OCI-LY3 (cell line): ENCODE measurements around the gene NCKAP5.

ENCODE experiments used
- H2AFZ ChIP-seq: fragments of 200-600, 300-600 bp; shearing (Covaris generic); 2 replicates; pipeline ENCODE4 v1.6.0; 2014; ENCODE audit warnings: antibody characterized with exemption, low read depth, low read length
- H3K27ac ChIP-seq: fragments of 200-600, 300-600 bp; sonication (generic); 2 replicates; pipeline ENCODE4 v1.5.1; 2014; ENCODE audit warnings: mild to moderate bottlenecking, low read length, moderate library complexity, mixed read lengths
- H3K27me3 ChIP-seq: fragments of 200-600, 300-600 bp; sonication (generic); 2 replicates; pipeline ENCODE4 v1.6.1; 2014; ENCODE audit warnings: low read depth, low read length, mixed read lengths
- H3K36me3 ChIP-seq: fragments of 200-600, 300-600 bp; sonication (generic); replicated peaks from 2 replicates; pipeline ENCODE3; 2014; ENCODE audit warnings: low read depth, low read length, mixed read lengths
- H3K4me1 ChIP-seq: fragments of 300-600, 200-600 bp; sonication (generic); 2 replicates; pipeline ENCODE4 v1.6.1; 2014; ENCODE audit warnings: low read length, mixed read lengths
- H3K4me2 ChIP-seq: fragments of 200-600, 300-600 bp; sonication (generic); 2 replicates; pipeline ENCODE4 v1.6.1; 2014; ENCODE audit warnings: low read length, mixed read lengths
- H3K4me3 ChIP-seq: fragments of 300-600, 200-600 bp; sonication (generic); 2 replicates; pipeline ENCODE4 v1.5.1; 2014; ENCODE audit warnings: antibody characterized with exemption, mild to moderate bottlenecking, low read length, moderate library complexity
- H3K79me2 ChIP-seq: fragments of 300-600, 200-600 bp; shearing (Covaris generic); 2 replicates; pipeline ENCODE4 v1.6.1; 2014; ENCODE audit warnings: mild to moderate bottlenecking, low read length, mixed read lengths
- H3K9ac ChIP-seq: fragments of 300-600, 200-600 bp; shearing (Covaris generic); 2 replicates; pipeline ENCODE4 v1.6.0; 2014; ENCODE audit warnings: mild to moderate bottlenecking, low read length, moderate library complexity
- H3K9me3 ChIP-seq: fragments of 200-600, 300-600 bp; shearing (Covaris generic); 2 replicates; pipeline ENCODE4 v1.6.1; 2014; ENCODE audit warnings: low read length, mixed read lengths; ENCODE audit not compliant: insufficient read depth
- H4K20me1 ChIP-seq: fragments of 200-600, 300-600 bp; sonication (generic); 2 replicates; pipeline ENCODE4 v1.6.1; 2016; ENCODE audit warnings: low read length, mixed read lengths; ENCODE audit not compliant: insufficient read depth
- CTCF ChIP-seq: fragments of 200-600, 300-600 bp; sonication (generic); IDR thresholded peaks from 2 replicates; pipeline ENCODE4 v1.5.1; 2014; ENCODE audit warnings: antibody characterized with exemption, low read length, low read depth
- EZH2phosphoT487 ChIP-seq: fragments of 200-600 bp; shearing (Covaris generic); IDR thresholded peaks from 2 replicates; pipeline ENCODE4 v1.6.1; 2018; ENCODE audit warnings: antibody characterized with exemption, mixed run types, low read depth

Gene NCKAP5

GRCh38 chr2:132760971-132761370 lies 807.3 kb downstream of the NCKAP5 start:
- Histone ChIP-seq H3K79me2 (no peaks in the 10 kb centered on the region), H3K4me3 (no peak overlapping the region), H3K27me3 (no peaks in the 10 kb centered on the region), H3K27ac (peak overlapping the region; percentile 17; the same call in 1 of the 2 replicates), H3K4me2 (peak overlapping the region; percentile 40), H3K9me3 (no peaks in the 10 kb centered on the region), H4K20me1 (no peaks in the 10 kb centered on the region), H3K36me3 (no peaks in the 10 kb centered on the region), H2AFZ (no peak overlapping the region), H3K4me1 (peaks cover 41% of the 10 kb centered on the region), H3K9ac (no peak overlapping the region)
- no peak for TF ChIP-seq CTCF
- no peak for TF ChIP-seq EZH2phosphoT487

- no peaks in the 10 kb centered on the region for H4K20me1 ChIP-seq
- peak overlapping the region; percentile 40 for H3K4me2 ChIP-seq
- no peak for TF ChIP-seq EZH2phosphoT487
- TF ChIP-seq CTCF, result no peak
- no peak overlapping the region for H2AFZ ChIP-seq
- no peaks in the 10 kb centered on the region for H3K27me3 ChIP-seq
- no peak overlapping the region for H3K9ac ChIP-seq
- peak overlapping the region; percentile 17; the same call in 1 of the 2 replicates for H3K27ac ChIP-seq
- no peaks in the 10 kb centered on the region for H3K79me2 ChIP-seq
- no peaks in the 10 kb centered on the region for H3K36me3 ChIP-seq
- H3K4me1 ChIP-seq, result peaks cover 42% of the 10 kb centered on the region
- H3K4me3 ChIP-seq, result no peak overlapping the region
- no peaks in the 10 kb centered on the region for H3K9me3 ChIP-seq
These were observed 807.9 kb downstream of the NCKAP5 start for GRCh38 chr2:132760405-132760804.

GRCh38 chr2:132758995-132759394 lies 809.3 kb downstream of the NCKAP5 start:
- Histone ChIP-seq H3K36me3 (no peaks in the 10 kb centered on the region), H3K79me2 (no peaks in the 10 kb centered on the region), H3K9me3 (no peaks in the 10 kb centered on the region), H3K4me2 (no peak overlapping the region), H3K4me1 (peaks cover 55% of the 10 kb centered on the region), H3K9ac (no peak overlapping the region), H3K27ac (no peak overlapping the region), H4K20me1 (no peaks in the 10 kb centered on the region), H2AFZ (no peak overlapping the region), H3K4me3 (no peak overlapping the region), H3K27me3 (no peaks in the 10 kb centered on the region)
- TF ChIP-seq EZH2phosphoT487, result no peak
- no peak for TF ChIP-seq CTCF

GRCh38 chr2:132757676-132758075 lies 810.6 kb downstream of the NCKAP5 start:
- H3K4me1 ChIP-seq, result peaks cover 58% of the 10 kb centered on the region
- no peaks in the 10 kb centered on the region for H3K27me3 ChIP-seq
- no peaks in the 10 kb centered on the region for H4K20me1 ChIP-seq
- no peak overlapping the region for H3K4me3 ChIP-seq
- peak overlapping the region; percentile 25; the same call in 1 of the 2 replicates for H3K4me2 ChIP-seq
- TF ChIP-seq EZH2phosphoT487, result no peak
- no peak for TF ChIP-seq CTCF
- H2AFZ ChIP-seq, result no peak overlapping the region
- no peaks in the 10 kb centered on the region for H3K79me2 ChIP-seq
- no peaks in the 10 kb centered on the region for H3K9me3 ChIP-seq
- H3K9ac ChIP-seq, result no peak overlapping the region
- H3K36me3 ChIP-seq, result no peaks in the 10 kb centered on the region
- H3K27ac ChIP-seq, result no peak overlapping the region
